Heart left ventricle (tissue), 13 donors: ENCODE results near the gene POMP.

ENCODE experiments used
- POLR2A ChIP-seq, 2 donors: fragments of 450-650 bp; IDR thresholded peaks; one replicate each; pipeline ENCODE4 v1.6.1; 2017; ENCODE audit warnings: antibody characterized with exemption in 2 of 2, mild to moderate bottlenecking in 2 of 2, moderate library complexity in 2 of 2
- TF ChIP-seq, protein P1 (sequence below), 12 donors: fragments of 200-600 bp; sonication (generic) in 4 of 12; IDR thresholded peaks; one replicate each; pipeline versions ENCODE4 v1.5.0 to v1.8.0; 2018 to 2022; ENCODE audit warnings: antibody characterized with exemption in 12 of 12, mild to moderate bottlenecking in 5 of 12
- donor health status: ischemic (EF 13 %, LVEDD 7.1; RV severe dilation, severe dysfunction).
- donor health status: DM: no; HTN: yes; CAD: no.
- donor health status: DM: no; HTN: no; CAD: no.
- donor health status: ischemic (EF 25% LVEDD 6.9; RV normal size, moderate dysfunction).
- donor health status: ischemic (EF 25% LVEDD 5.7; RV mildly dilated, moderate dysfunction).
- donor health status: ischemic (EF 35%, LVEDD 5.7; RV mildly dilated, moderate dysfunction).
- donor health status: nonischemic (EF 11% LVEDD 7.7; RV severe dilation, severe dysfunction).
- donor health status: DM: yes; HTN: yes; CAD: no.
- donor health status: PGD.
- donor health status: ischemic (EF 29% LVEDD 5.4; RV normal size, mild dysfunction).
- donor health status: nonischemic (EF 23%, LVEDD 6.1; RV moderate dilation, normal function).

- TF ChIP-seq POLR2A (IDR thresholded peaks at IDR 0.05), result no peak
- TF ChIP-seq, protein P1, sequence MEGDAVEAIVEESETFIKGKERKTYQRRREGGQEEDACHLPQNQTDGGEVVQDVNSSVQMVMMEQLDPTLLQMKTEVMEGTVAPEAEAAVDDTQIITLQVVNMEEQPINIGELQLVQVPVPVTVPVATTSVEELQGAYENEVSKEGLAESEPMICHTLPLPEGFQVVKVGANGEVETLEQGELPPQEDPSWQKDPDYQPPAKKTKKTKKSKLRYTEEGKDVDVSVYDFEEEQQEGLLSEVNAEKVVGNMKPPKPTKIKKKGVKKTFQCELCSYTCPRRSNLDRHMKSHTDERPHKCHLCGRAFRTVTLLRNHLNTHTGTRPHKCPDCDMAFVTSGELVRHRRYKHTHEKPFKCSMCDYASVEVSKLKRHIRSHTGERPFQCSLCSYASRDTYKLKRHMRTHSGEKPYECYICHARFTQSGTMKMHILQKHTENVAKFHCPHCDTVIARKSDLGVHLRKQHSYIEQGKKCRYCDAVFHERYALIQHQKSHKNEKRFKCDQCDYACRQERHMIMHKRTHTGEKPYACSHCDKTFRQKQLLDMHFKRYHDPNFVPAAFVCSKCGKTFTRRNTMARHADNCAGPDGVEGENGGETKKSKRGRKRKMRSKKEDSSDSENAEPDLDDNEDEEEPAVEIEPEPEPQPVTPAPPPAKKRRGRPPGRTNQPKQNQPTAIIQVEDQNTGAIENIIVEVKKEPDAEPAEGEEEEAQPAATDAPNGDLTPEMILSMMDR (IDR thresholded peaks at IDR 0.05), result no peak
Observed at GRCh38 chr13:28704919-28705318, 46.0 kb downstream of the POMP start.
